ENCODE data around the gene TMEM231. TPM values are rescaled to one million over a fixed set of nuclear protein-coding genes. Genes with fewer than 3 reads are reported as not detected.

The TMEM231 gene
- total and polyA plus RNA-seq, 2 of the 8 experiments (the other 6 are each of a cell fraction or from before 2014, with no cell fraction given) = 8.3 to 26.7 TPM

DNA sequence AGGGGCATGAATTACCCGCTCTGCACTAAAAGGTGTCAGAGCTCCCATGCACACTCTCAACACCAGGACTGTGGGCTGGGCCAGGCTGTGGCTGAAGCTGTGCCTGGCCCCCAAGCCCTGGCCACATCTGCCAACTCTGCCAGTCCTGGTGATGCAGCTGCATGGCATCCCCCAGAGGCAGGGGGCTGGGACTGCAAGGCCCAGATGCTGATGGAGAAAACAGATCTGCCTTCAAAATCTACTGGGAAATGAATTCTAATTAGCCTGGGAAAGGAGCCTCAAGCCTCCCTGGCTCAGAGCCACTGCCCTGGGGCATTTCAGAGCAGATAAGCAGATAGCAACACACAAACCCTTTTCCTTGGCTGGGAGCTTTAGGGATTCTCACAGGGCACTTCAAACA is 64.2 kb downstream of the TMEM231 start (continued):
- TF ChIP-seq RAD21 (IDR thresholded peaks at IDR 0.05 in 1 of 2, conservative IDR thresholded peaks at IDR 0.05 in 1 of 2; ENCODE audit: low read depth in 2 of 2, low read length in 2 of 2) = peak; percentile 47 to 63
